GM12874 (cell line): ENCODE measurements around the gene SPATA1.

Source experiments
- TF ChIP-seq, protein P1 (sequence below): IDR thresholded peaks from 2 replicates; pipeline ENCODE4 v1.5.1; 2011; ENCODE audit warnings: low read depth, mild to moderate bottlenecking, control low read depth, low read length, moderate library complexity; ENCODE audit not compliant: insufficient read depth

The SPATA1 gene

GRCh38 chr1:84506002-84506728, at the start of gene SPATA1, which contains the start of gene GNG5:
TSS of gene SPATA1 (plus strand) at chr1:84506386. CDS start at chr1:84516360, 9,974 bp downstream.
TSS of gene GNG5 (minus strand) at chr1:84506581. CDS start at chr1:84506091, 490 bp downstream.
- TF ChIP-seq, protein P1, sequence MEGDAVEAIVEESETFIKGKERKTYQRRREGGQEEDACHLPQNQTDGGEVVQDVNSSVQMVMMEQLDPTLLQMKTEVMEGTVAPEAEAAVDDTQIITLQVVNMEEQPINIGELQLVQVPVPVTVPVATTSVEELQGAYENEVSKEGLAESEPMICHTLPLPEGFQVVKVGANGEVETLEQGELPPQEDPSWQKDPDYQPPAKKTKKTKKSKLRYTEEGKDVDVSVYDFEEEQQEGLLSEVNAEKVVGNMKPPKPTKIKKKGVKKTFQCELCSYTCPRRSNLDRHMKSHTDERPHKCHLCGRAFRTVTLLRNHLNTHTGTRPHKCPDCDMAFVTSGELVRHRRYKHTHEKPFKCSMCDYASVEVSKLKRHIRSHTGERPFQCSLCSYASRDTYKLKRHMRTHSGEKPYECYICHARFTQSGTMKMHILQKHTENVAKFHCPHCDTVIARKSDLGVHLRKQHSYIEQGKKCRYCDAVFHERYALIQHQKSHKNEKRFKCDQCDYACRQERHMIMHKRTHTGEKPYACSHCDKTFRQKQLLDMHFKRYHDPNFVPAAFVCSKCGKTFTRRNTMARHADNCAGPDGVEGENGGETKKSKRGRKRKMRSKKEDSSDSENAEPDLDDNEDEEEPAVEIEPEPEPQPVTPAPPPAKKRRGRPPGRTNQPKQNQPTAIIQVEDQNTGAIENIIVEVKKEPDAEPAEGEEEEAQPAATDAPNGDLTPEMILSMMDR = no peak

DNA sequence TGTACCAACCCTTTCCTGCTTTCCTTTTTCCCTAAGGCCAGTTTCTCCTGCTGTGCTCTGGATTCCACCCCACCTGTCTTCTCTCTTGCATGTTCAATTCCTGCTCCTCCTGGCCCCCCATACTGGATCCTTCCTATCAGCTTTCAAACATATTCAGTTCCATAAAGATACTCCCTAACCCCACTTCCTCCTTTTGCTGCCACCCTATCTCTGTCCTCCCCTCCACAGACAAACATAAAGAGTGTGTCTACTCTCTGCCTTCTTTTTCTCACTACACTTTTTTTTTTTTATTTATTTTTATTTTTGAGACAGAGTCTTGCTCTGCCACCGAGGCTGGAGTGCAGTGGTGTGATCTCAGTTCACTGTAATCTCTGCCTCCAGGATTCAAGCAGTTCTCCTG, 44.1 kb upstream of the SPATA1 start:
- TF ChIP-seq, protein P1 = no peak

GRCh38 chr1:84467298-84467697, 38.9 kb upstream of the SPATA1 start:
- TF ChIP-seq, protein P1 = no peak

- TF ChIP-seq, protein P1 = no peak
Observed at GRCh38 chr1:84476225-84476624, 30.0 kb upstream of the SPATA1 start.

DNA sequence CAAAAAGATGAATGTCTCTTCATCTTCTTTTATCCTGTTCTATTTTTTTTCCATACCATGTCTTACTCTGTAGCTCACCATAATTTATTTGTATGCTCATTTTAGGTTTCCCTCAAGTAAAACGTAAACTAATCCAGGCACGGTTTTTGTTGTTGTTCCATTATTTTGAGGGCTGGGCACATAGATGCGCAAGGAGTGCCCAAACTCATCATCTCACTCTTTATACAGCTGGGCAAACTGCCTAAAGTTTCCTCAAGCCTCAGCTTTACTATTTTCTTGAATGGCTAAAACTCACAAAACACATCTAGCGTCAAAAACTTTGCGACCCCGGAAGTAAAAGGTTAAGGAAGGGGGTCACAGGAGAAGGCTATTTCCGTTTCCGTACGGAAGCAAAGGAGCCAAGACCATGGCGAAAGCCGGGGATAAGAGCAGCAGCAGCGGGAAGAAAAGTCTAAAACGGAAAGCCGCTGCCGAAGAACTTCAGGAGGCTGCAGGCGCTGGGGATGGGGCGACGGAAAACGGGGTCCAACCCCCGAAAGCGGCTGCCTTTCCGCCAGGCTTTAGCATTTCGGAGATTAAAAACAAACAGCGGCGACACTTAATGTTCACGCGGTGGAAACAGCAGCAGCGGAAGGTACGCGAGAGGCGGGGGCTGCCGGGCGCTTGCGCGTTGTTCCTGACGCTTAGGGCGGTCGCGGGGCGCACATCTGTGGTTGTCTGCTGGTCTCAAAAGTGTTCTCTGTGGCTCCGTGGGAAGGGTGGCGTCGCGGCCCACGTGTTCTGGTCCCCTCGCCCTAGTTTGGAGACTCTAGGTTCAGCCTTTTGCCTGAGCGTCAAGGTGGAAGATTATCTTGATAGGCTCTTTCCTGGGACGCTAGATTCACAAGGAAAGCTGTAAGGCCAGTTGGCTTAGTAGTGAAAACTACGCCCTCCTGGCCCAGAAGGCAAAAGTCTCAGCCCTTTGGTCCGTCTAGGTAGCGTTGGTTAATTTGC, 27.0 kb upstream of the SPATA1 start, which contains the start of gene RPF1:
Gene RPF1 (plus strand): TSS at position 391 of the 993 bp plus-strand sequence. CDS start 16 bp downstream, at position 407.
- TF ChIP-seq, protein P1 = no peak

- TF ChIP-seq, protein P1 = no peak
Observed at GRCh38 chr1:84479998-84480397, 26.2 kb upstream of the SPATA1 start.

DNA sequence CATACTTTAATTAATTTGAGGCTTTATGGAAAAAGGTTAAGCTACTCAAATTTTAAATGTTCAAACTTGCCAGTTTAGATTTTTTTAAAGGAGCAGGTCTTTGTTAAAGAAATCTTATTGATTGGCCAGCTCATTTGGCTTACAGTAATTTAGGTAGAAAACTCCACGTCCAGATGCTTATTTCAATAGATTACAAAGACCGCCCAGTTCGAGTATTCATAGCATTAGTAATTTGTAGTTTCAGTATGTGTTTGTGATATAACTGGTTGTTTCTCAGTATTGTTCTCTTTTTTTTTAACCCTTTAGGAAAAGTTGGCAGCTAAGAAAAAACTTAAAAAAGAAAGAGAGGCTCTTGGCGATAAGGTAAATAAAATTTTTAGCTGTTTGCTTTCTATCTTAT, 25.5 kb upstream of the SPATA1 start:
- TF ChIP-seq, protein P1 = no peak
